ENCODE results near the gene STIM2. TPM values are rescaled to one million over a fixed set of nuclear protein-coding genes. Genes with fewer than 3 reads are reported as not detected.

The STIM2 gene
- total RNA-seq, 4 donors from 2014 or later = 16.9 to 29.5 (median 22.4) TPM

- TF ChIP-seq CTCF (IDR thresholded peaks at IDR 0.05) = no peak
- DNase-seq (ENCODE audit: low spot score) (no peak), ATAC-seq (ENCODE audit: low FRiP score) (no peak)
Observed at GRCh38 chr4:27066591-27066990, 205.9 kb downstream of the STIM2 start.

- no peak for DNase-seq (ENCODE audit: low spot score)
- no peak for TF ChIP-seq CTCF (IDR thresholded peaks at IDR 0.05)
- no peak for ATAC-seq (ENCODE audit: low FRiP score)
Observed at GRCh38 chr4:27068151-27068867, 207.7 kb downstream of the STIM2 start.
